Prostate gland (tissue), 2 donors: ENCODE data around the gene TGM6. TPM values are rescaled to one million over a fixed set of nuclear protein-coding genes. Genes with fewer than 3 reads are reported as not detected.

Experiments used
- DNase-seq: peaks from one replicate; pipeline ENCODE4 v3.0.0-alpha.2; 2019; ENCODE audit warnings: low spot score
- H3K27ac ChIP-seq, 2 donors: fragments of 200-600 bp; sonication (generic); 2 replicates each; pipeline ENCODE4 v1.5.1; 2017 to 2019
- H3K27me3 ChIP-seq: fragments of 200-600 bp; sonication (generic); replicated peaks from 2 replicates; pipeline ENCODE4 v1.5.1; 2019; ENCODE audit not compliant: insufficient read depth
- H3K36me3 ChIP-seq, 2 donors: fragments of 200-600 bp; sonication (generic); 1 replicate in 1 of 2; 2 replicates in 1 of 2; pipeline versions ENCODE4 v1.5.1 to v1.8.1; 2017 to 2019
- H3K4me1 ChIP-seq: fragments of 200-600 bp; sonication (generic); replicated peaks from 2 replicates; pipeline ENCODE4 v1.5.1; 2019
- H3K4me3 ChIP-seq, 2 donors: fragments of 200-600 bp; sonication (generic); 2 replicates each; pipeline ENCODE4 v1.5.1; 2017 to 2019
- H3K9me3 ChIP-seq: fragments of 200-600 bp; sonication (generic); 2 replicates; pipeline ENCODE4 v1.5.1; 2017
- CTCF ChIP-seq, 4 experiments: fragments of 200-600 bp in 2 of 4; fragments of 450-650 bp in 2 of 4; sonication (generic) in 2 of 4; IDR thresholded peaks; 1 replicate in 3 of 4; 2 replicates in 1 of 4; pipeline ENCODE4 v1.5.1; 2016 to 2019; ENCODE audit warnings: antibody characterized with exemption in 4 of 4, mild to moderate bottlenecking in 2 of 4, moderate library complexity in 2 of 4
- POLR2A ChIP-seq: fragments of 450-650 bp; IDR thresholded peaks from one replicate; pipeline ENCODE4 v1.6.1; 2016; ENCODE audit warnings: antibody characterized with exemption, mild to moderate bottlenecking
- POLR2AphosphoS5 ChIP-seq: sonication (generic); formaldehyde crosslinking; IDR thresholded peaks from one replicate; pipeline ENCODE4 v1.6.1; 2017; ENCODE audit warnings: antibody characterized with exemption
- WGBS: methylation state at CpG from one replicate; pipeline ENCODE4 v1.1.5; 2018; 5-methylcytosine and 5-hydroxymethylcytosine counted together
- intact Hi-C: fragments of 100-400 bp; cut with DNase I; formaldehyde crosslinking; loops from one replicate; pipeline ENCODE4 v1.14.2; 2022
- total RNA-seq, 2 donors: library from RNA; depleted of rRNA; stranded (reverse); fragments of >200 nt; gene quantifications; one replicate each; pipeline ENCODE4 v1.1.0, GENCODE V29; 2016

Gene TGM6
- total RNA-seq, 2 donors from 2014 or later: not detected

- Histone ChIP-seq H3K36me3 (no peaks in the 10 kb centered on the region), H3K4me1 (no peaks in the 10 kb centered on the region), H3K4me3 (no peak overlapping the region), H3K27me3 (no peaks in the 10 kb centered on the region), H3K27ac (no peak overlapping the region), H3K9me3 (no peaks in the 10 kb centered on the region)
- intact Hi-C loops: no loop called here
- TF ChIP-seq CTCF (IDR thresholded peaks at IDR 0.05) (no peak), POLR2A (no peak), POLR2AphosphoS5 (no peak)
- WGBS: 36% methylated on average over 6 of the region's 6 CpGs
- DNase-seq: no peak
Observed at GRCh38 chr20:2416541-2417212, 36.0 kb downstream of the TGM6 start.

- WGBS: 71% methylated on average over 14 of the region's 14 CpGs
- DNase-seq: no peak
- Histone ChIP-seq H3K36me3 (no peaks in the 10 kb centered on the region), H3K4me1 (no peaks in the 10 kb centered on the region), H3K27ac (no peak overlapping the region), H3K27me3 (no peaks in the 10 kb centered on the region), H3K4me3 (no peak overlapping the region), H3K9me3 (no peaks in the 10 kb centered on the region)
- TF ChIP-seq POLR2AphosphoS5: no peak
- intact Hi-C loops: no loop called here
Observed at GRCh38 chr20:2417213-2417541, 36.5 kb downstream of the TGM6 start.

DNA sequence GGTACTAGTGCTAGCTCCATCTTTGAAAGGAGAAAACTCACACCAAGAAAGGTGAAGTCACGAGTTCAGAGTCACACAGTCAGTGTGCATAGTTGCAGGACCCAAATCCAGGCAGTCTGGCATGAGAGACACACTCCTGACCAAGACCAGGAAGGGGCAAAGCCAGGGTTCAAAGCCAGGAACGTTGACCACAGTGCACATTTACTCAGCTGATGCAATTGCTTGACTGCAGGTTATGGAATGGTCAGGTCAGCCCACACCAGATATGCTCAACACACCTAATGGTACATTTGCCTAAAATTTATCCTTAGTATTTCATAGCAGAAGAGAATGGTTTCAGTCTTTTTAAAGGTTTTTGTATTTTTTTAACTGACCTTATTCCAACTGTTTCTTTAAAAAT is 37.7 kb downstream of the TGM6 start:
- H3K27ac ChIP-seq: no peak overlapping the region
- H3K9me3 ChIP-seq: no peaks in the 10 kb centered on the region
- intact Hi-C loops: no loop called here
- no peak for DNase-seq
- no peaks in the 10 kb centered on the region for H3K4me1 ChIP-seq
- H3K36me3 ChIP-seq: no peaks in the 10 kb centered on the region
- no peak overlapping the region for H3K4me3 ChIP-seq
- WGBS: 68% methylated on average over 2 of the region's 2 CpGs
- no peaks in the 10 kb centered on the region for H3K27me3 ChIP-seq
- TF ChIP-seq POLR2AphosphoS5 (no peak), POLR2A (no peak), CTCF (IDR thresholded peaks at IDR 0.05) (no peak)

DNA sequence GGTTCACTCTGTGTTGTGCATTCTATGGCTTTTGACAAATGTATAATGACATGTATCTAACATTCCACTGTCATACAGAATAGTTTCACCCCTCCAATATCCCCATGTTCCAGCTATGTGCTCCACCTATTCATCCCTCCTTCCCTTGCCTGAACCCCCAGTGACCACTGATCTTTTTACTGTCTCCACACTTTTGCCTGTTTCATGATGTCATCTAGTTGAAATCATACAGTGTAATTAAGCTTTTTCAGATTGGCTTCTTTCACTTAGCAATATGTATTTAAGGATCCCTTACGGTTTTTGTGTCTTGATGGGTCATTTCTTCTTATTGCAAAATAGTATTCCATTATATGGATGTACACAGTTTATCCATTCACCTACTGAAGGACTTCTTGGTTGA is 39.8 kb downstream of the TGM6 start:
- Histone ChIP-seq H3K27ac (no peak overlapping the region), H3K9me3 (no peaks in the 10 kb centered on the region), H3K4me3 (no peak overlapping the region), H3K4me1 (no peaks in the 10 kb centered on the region), H3K36me3 (no peaks in the 10 kb centered on the region), H3K27me3 (no peaks in the 10 kb centered on the region)
- WGBS: 71% methylated on average over 1 of the region's 1 CpG
- intact Hi-C loops: no loop called here
- no peak for DNase-seq
- TF ChIP-seq CTCF (IDR thresholded peaks at IDR 0.05): no peak
- no peak for TF ChIP-seq POLR2A
- no peak for TF ChIP-seq POLR2AphosphoS5

DNA sequence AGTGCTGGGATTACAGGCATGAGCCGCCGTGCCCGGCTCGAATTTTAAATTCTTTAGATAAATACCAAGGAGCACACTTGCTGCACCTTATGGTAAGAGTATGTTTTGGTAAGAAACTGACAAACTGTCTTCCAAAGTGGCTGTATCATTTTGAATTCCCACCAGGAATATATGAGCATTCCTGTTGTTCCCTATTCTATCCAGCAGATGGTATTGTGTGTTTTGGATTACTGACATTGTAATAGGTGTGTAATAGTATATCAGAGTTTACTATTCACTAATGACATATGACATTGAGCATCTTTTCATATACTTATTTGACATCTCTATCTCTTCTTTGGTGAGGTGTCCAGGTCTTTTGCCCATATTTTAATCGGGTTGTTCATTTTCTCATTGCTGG is 40.5 kb downstream of the TGM6 start:
- Histone ChIP-seq H3K9me3 (no peaks in the 10 kb centered on the region), H3K27ac (no peak overlapping the region), H3K36me3 (no peaks in the 10 kb centered on the region), H3K4me1 (no peaks in the 10 kb centered on the region), H3K4me3 (no peak overlapping the region), H3K27me3 (no peaks in the 10 kb centered on the region)
- WGBS: 85% methylated on average over 5 of the region's 5 CpGs
- no peak for DNase-seq
- TF ChIP-seq POLR2AphosphoS5: no peak
- intact Hi-C loops: no loop called here

DNA sequence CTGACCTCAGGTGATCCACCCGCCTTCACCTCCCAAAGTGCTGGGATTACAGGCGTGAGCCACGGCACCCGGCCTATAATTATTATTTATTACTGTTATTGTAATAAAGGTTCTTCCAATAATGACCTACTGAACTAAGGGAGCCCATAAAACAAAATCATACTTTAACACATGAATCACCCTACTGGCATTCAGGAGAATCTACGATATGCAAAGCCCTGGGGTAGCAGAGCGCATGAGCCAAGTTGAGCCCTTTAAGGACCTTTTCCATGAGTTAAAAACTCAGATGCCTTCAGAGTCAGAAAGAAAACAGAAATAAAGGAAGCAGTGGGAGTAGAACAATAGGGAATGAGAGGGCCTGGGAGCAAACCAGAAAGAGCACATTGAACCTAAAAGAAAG is 48.4 kb downstream of the TGM6 start:
- no peaks in the 10 kb centered on the region for H3K27me3 ChIP-seq
- no peak overlapping the region for H3K4me3 ChIP-seq
- H3K36me3 ChIP-seq: no peaks in the 10 kb centered on the region
- H3K27ac ChIP-seq: no peak overlapping the region
- TF ChIP-seq CTCF (IDR thresholded peaks at IDR 0.05) (no peak), POLR2AphosphoS5 (no peak), POLR2A (no peak)
- no peaks in the 10 kb centered on the region for H3K4me1 ChIP-seq
- WGBS: 65% methylated on average over 6 of the region's 6 CpGs
- DNase-seq: no peak
- intact Hi-C loops: no loop called here
- no peaks in the 10 kb centered on the region for H3K9me3 ChIP-seq
